Osteoblast (primary cell): ENCODE results near the gene UGT1A1. TPM values are rescaled to one million over a fixed set of nuclear protein-coding genes. Genes with fewer than 3 reads are reported as not detected.
A peak's percentile ranks its signal among the peaks of the same experiment; 100 is the strongest.

Experiments
- DNase-seq: peaks from one replicate; pipeline ENCODE4 v3.0.0; 2011; ENCODE audit warnings: low spot score, mixed read lengths; ENCODE audit not compliant: insufficient read length; ENCODE audit errors: missing footprints
- H2AFZ ChIP-seq: 2 replicates; pipeline ENCODE4 v1.6.0; 2011; ENCODE audit warnings: mild to moderate bottlenecking, low read length
- H3K27ac ChIP-seq: 2 replicates; pipeline ENCODE4 v1.5.1; 2011; ENCODE audit warnings: mild to moderate bottlenecking, low read depth, low read length, moderate library complexity
- H3K27me3 ChIP-seq: 2 replicates; pipeline ENCODE4 v1.6.0; 2012; ENCODE audit warnings: mild to moderate bottlenecking, control low read depth, inconsistent platforms, low read length, moderate library complexity; ENCODE audit not compliant: insufficient read depth
- H3K36me3 ChIP-seq: 2 replicates; pipeline ENCODE4 v1.5.1; 2011; ENCODE audit warnings: mild to moderate bottlenecking, low read length, control low read depth, moderate library complexity; ENCODE audit not compliant: insufficient read depth
- H3K4me1 ChIP-seq: 2 replicates; pipeline ENCODE4 v1.5.1; 2011; ENCODE audit warnings: mild to moderate bottlenecking, low read length, control low read depth, moderate library complexity; ENCODE audit not compliant: insufficient read depth
- H3K4me2 ChIP-seq: 2 replicates; pipeline ENCODE4 v1.6.0; 2011; ENCODE audit warnings: mild to moderate bottlenecking, low read length; ENCODE audit not compliant: insufficient read depth
- H3K4me3 ChIP-seq: fragments of 200-600 bp; sonication (generic); 3 replicates; pipeline ENCODE4 v1.5.1; 2012; ENCODE audit warnings: mild to moderate bottlenecking, low read length, inconsistent platforms; ENCODE audit not compliant: insufficient read depth
- H3K79me2 ChIP-seq: 2 replicates; pipeline ENCODE4 v1.6.0; 2012; ENCODE audit warnings: mild to moderate bottlenecking, low read length, control low read depth, inconsistent platforms; ENCODE audit not compliant: insufficient read depth
- H3K9me3 ChIP-seq: 2 replicates; pipeline ENCODE4 v1.5.1; 2011; ENCODE audit warnings: low read depth, low read length, control low read depth
- H4K20me1 ChIP-seq: 2 replicates; pipeline ENCODE4 v1.6.0; 2012; ENCODE audit warnings: mild to moderate bottlenecking, low read length, control low read depth; ENCODE audit not compliant: insufficient read depth
- CTCF ChIP-seq: IDR thresholded peaks from 2 replicates; pipeline ENCODE4 v1.5.1; 2011; ENCODE audit warnings: mild to moderate bottlenecking, low read depth, low read length, moderate library complexity; ENCODE audit errors: extremely low read depth
- total RNA-seq: library from RNA; depleted of rRNA; stranded (reverse); fragments of >200 nt; gene quantifications from 2 replicates; pipeline ENCODE4 v1.2.3, GENCODE V29; 2012

Gene UGT1A1
- total RNA-seq, 1 donor: not detected

- Histone ChIP-seq H3K4me3 (no peak overlapping the region), H3K9me3 (no peaks in the 10 kb centered on the region), H3K4me1 (no peaks in the 10 kb centered on the region), H3K27me3 (peaks cover 6% of the 10 kb centered on the region), H3K4me2 (no peak overlapping the region), H2AFZ (no peak overlapping the region), H3K27ac (no peak overlapping the region), H3K79me2 (no peaks in the 10 kb centered on the region), H3K36me3 (no peaks in the 10 kb centered on the region), H4K20me1 (no peaks in the 10 kb centered on the region)
- TF ChIP-seq CTCF: no peak
- DNase-seq: peak; percentile 36
Observed at GRCh38 chr2:233799716-233800115, 39.6 kb downstream of the UGT1A1 start.

GRCh38 chr2:233800208-233800607 is 40.1 kb downstream of the UGT1A1 start:
- Histone ChIP-seq H3K27me3 (peaks cover 10% of the 10 kb centered on the region), H3K36me3 (no peaks in the 10 kb centered on the region), H3K4me1 (no peaks in the 10 kb centered on the region), H4K20me1 (no peaks in the 10 kb centered on the region), H3K4me2 (no peak overlapping the region), H3K4me3 (no peak overlapping the region), H3K9me3 (no peaks in the 10 kb centered on the region), H3K27ac (no peak overlapping the region), H3K79me2 (no peaks in the 10 kb centered on the region), H2AFZ (no peak overlapping the region)
- peak; percentile 58 for DNase-seq
- no peak for TF ChIP-seq CTCF

GRCh38 chr2:233801357-233802131 is 41.5 kb downstream of the UGT1A1 start:
- no peak overlapping the region for H3K4me3 ChIP-seq
- no peaks in the 10 kb centered on the region for H4K20me1 ChIP-seq
- H3K9me3 ChIP-seq: no peaks in the 10 kb centered on the region
- H3K4me1 ChIP-seq: no peaks in the 10 kb centered on the region
- DNase-seq: peak; percentile 62
- no peak overlapping the region for H3K27ac ChIP-seq
- H3K4me2 ChIP-seq: no peak overlapping the region
- TF ChIP-seq CTCF: no peak
- no peaks in the 10 kb centered on the region for H3K79me2 ChIP-seq
- no peak overlapping the region for H2AFZ ChIP-seq
- H3K36me3 ChIP-seq: no peaks in the 10 kb centered on the region
- peaks cover 16% of the 10 kb centered on the region for H3K27me3 ChIP-seq

GRCh38 chr2:233802132-233802815 is 42.2 kb downstream of the UGT1A1 start:
- Histone ChIP-seq H4K20me1 (no peaks in the 10 kb centered on the region), H3K79me2 (no peaks in the 10 kb centered on the region), H3K4me2 (no peak overlapping the region), H3K4me1 (no peaks in the 10 kb centered on the region), H3K27me3 (peaks cover 18% of the 10 kb centered on the region), H3K36me3 (no peaks in the 10 kb centered on the region), H3K27ac (no peak overlapping the region), H2AFZ (no peak overlapping the region), H3K9me3 (no peaks in the 10 kb centered on the region), H3K4me3 (no peak overlapping the region)
- DNase-seq: no peak
- TF ChIP-seq CTCF: no peak
